HG02938 (cell line): ENCODE measurements around the gene APOH.

ENCODE experiments used
- ATAC-seq: cut with Tn5 transposase; IDR thresholded peaks from one replicate; pipeline ENCODE4 v1.9.1; 2021; ENCODE audit warnings: mild to moderate bottlenecking, moderate library complexity; ENCODE audit not compliant: unreplicated experiment

APOH gene

DNA sequence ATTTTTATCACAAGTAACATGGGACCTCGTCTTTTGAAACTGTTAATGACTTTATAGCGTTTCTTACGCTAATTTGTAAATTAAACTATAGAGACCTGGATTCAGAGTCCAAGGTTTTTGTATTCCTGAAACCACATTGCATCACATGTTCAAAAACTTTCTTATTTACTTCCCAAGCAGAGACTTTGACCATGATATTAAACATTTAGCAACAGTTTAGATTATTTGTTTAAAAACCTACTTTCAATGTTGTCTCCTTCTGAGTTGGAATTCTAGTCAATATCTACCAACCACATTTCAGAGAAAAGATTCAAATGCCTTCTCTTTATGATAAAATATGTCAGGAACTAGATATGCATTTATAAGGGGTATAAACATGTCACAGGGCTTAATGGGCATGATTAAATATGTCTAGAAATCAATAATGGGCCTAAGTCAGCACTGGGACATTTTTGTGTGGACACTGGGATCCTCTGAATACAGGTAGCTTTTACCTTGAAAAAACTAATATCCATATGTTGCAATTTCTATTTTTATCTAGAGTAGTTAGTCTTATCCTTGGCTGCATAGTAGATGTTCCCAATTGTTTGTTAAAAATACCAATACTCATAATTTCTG is 6.3 kb upstream of the APOH start:
- no peak for ATAC-seq

DNA sequence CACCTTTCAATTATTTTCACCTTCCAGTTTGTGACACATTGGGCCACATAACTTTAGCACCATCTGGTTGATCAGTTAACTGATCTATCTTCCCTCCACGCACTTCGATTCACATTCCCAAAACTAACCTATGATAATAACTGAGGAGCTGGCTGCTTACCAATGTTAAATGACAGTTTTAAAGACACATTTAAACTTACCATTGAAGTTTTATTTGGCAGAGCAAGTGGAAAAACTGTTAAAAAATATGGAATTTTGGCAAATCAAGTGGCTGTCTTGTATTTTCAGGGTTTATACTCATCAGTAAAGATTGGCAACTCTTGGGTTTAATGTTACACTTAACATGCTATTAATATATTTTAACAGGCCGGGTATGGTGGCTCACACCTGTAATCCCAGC is 5.4 kb upstream of the APOH start:
- ATAC-seq, result no peak

DNA sequence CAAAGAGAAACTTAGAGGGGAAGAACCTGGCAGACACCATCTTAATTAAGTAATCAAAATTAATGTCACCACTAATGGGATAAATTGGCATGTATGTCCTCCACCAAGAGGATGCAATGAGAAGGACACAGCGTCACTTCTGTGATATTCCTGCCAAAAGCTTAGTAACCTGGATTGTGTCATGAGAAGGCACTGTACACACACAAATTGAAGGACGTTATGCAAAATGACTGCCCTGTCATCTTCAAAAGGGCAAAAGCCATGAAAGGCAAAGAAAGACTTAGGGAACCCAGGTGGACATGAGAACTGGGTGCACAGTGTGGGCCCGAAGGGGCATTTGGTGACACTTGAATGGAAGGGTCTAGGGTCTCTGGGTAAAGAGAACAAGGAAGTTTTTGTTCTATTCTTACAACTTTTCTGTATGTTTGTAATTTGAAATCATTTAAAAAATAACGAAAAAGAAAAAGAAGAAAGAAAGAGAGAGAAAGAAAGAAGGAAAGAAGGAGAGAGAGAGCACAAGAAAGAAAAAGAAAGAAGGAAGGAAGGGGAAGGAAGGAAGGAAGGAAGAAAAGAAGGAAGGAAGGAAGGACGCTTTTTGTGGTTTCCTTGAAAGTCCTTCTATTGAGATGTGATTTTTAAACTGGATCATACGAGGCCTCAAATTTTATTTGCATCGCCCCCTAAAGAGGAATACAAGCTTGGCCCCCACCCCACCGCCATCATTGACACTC is 4.0 kb upstream of the APOH start:
- no peak for ATAC-seq

DNA sequence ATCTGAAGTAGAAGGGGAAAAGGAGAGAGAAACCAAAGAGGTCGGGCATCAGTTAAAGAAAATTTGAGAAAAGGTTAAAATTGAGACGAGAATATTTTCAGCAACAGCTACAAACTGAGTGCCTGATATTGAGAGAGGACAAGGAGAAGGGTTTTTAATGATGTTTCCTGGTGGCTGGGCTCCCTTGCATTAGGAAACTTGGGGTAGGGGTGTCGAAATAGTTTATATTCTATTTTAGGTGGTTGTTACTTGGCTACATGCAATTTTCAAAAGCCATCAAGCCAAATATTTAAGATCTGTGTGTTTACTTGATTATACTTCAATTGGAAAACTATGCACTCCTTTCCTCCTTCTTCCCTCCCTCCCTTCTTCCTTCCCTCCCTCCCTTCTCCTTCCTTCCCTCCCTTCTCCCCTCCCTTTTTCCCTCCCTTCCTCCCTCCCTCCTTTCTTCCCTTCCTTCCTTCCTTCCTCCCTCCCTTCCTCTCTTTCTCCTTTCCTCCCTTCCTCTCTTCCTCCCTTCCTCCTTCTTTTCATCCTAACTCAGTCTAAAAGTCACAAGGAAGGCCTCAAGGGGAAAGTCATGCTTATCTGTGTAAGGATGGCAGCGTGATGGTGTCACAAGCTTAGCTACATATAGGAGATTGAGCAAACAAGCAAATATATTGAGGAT is 1.8 kb upstream of the APOH start:
- ATAC-seq, result no peak

DNA sequence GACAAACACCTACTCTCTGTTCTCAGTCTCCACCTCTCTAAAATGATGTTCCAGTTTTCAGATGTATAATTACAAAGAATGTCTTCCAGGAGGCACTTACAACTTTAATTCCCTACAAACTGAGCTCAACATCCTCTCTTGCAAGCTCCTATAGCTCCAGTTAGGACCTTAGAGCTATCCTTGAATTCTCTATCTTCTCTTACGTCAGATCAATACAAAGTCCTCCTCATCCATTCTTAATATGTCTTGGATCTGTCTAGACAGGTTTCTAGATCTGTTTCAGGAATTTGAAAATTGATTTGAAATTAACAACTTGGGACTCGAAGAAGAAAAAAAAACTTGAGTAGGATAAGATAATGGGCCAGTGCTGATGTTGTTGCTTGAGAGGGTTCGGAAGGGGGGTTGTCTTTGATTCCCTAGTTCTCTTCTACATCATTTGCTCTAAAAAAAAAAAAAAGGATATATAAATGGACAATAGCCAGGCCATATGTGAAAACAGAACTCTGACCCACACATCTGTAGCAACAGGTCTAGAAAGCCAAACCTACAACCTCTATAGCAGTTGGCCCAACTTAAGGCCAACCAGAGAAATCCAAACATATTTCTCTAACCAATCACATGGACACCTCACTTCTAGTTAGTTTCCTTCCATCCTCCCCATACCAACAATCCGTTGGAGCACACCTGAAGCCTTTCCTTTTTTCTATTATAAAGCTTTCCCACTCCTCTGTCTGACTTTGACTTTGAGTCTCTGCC is 746 bp upstream of the APOH start:
- no peak for ATAC-seq

DNA sequence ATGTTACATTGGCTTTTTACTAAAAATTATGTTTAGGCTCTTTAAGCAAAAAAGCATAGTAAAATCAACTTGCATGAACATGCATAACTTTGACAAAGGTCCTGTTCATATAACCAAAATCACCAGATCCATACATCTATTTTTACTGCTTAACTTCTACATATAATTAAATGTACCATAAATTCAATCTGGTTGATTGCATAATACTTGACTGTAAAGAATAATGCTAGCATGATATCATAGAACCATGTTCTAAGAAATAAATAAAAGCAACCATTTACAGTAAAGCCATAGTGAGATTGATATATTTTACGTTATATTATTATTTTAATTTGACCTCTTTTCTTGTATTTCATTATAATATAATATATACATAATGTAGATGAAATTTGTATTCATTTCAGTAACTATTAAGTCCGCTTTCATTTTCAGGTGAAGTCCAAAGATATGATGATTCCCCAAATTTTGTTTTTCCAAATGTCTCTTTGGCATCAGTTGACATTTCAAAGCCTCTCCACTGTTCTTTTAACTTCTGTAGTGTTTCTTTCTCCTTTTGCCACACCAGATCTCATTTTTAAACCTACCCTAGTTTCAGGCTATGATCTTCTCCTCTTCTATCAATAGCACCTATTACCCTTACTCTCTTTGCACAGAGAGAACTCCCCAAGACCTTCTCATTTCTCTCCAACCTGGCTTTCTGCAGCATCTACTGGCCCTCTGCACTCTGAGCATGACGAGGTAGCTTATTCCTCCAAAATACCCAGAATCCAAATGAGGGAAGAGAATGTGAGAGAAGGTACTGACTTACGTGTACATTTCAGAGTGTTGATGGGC is 1.8 kb downstream of the APOH start:
- ATAC-seq, result no peak

DNA sequence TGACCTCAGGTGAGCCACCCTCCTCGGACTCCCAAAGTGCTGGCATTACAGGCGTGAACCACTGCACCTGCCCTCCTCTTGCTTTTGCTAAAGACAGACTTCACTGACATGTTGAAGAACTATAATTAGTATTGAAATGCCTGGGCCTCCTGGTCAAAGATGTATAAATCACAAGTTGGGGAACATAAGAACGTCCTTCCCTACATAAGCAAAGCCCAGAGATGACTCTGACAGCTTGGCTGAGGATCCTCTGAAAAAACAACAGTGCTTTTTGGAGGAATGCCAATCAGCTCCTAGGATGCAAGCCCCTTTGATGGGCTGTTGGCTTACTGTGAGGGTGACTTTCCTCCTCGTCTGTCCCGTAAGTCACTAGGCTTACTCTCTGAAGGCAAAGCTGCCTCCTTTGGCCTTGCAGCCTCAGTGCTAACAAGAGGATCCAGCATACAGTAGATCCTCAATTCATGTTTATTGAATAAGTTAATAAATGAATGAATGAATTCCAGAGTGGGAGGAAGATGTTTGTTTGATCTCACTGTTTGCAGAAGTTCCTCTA is 6.3 kb downstream of the APOH start:
- ATAC-seq, result no peak

DNA sequence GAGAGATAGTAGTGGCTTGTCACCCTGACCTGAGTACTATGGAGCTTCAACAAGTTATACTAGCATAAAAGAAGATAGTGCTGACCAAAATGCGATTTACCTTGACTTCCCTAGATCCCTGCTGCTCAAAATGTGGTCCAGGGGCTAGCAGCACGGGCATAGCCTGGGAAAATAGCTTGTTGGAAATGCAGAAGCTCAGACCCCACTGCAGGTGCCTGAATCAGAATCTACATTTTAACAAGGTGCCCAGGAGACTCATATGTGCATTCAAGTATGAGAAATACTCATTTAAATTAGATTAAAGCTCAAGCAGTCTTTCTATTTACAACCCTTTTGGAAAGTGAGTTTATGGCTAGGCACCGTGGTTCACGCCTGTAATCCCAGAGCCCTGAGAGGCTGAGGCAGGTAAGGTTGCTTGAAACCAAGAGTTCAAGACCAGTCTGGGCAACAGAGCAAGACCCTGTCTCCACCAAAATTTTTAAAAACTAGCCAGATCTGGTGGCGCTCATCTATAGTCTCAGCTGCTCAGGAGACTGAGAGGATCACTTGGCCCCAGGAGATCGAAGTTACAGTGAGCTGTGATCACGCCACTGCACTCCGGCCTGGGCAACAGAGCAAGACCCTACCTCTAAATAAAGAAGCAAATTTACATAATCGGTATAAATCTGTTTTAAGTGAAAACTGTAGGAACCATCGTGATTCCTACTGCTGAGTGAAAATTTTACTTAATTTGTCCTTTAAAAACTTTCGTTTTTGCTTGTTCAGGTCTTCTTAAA is 7.3 kb downstream of the APOH start:
- no peak for ATAC-seq

DNA sequence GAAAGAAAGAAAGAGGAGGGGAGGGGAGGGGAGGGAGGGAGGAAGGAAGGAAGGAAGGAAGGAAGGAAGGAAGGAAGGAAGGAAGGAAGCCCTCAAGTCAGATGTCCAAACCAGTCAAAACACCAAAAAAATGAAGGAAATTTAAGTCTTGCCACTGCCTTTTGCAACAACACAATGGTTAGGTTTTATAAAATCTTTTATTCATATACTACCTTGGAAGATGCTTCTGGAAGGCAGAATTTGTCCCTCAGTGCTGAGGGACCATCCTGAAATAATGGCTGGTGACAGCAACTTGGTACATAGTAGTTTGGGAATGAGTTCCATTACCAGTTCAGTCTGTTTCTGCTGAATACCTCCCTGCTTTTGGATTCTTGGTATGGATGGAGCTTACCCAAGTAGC is 7.9 kb downstream of the APOH start:
- no peak for ATAC-seq

DNA sequence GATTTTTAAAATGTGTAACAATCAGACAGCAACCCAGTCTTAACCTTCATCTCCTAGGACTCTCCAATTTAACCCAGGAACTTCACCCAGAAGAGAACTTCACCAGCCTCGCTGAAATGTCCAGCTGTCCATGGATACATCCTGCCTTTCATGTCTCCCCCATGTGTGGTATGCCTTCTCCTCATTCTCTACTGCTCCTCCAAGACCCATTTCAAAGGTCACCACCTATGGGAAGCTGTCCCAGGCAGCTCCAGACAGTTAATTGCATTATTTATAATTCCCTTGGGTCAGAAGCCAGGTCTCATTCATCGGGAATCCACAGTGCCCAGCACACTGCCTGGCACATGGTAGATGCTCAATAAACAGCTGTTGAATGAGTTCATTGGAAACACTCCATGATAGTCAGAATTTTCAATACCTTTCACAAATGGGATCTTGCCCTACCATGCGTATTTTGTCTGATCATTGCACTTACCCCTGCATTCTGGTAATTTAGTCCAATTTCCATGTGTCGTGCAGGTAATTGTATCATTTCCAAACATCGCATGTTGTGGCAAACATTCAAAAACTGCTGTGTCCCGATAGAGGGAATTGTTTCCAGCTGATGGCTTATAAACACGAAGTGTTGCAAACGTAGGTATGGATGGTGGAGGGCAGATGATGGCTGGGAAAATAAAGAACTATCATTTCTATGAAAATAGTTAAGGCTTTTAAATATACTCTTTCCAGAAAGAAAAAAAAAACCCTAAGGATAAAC is 9.0 kb downstream of the APOH start:
- no peak for ATAC-seq

DNA sequence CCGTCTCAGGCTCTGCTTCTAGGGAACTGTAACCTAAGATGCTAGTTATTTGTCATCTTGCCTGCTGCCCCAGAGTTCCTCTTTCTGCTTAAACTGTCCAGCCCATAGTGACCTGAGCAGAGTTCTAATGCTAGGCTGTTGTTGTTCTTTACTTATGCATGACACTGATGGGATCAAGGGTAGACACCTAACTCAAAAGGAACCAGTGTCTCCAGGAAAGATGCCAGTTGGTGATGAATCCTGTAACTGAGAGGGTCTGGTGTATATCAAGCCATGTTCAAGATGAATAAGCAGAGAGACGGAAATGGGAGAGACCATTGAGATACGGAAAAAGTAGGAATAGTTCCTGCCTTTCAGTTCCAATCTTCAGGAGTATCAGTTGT is 13.7 kb downstream of the APOH start:
- no peak for ATAC-seq

DNA sequence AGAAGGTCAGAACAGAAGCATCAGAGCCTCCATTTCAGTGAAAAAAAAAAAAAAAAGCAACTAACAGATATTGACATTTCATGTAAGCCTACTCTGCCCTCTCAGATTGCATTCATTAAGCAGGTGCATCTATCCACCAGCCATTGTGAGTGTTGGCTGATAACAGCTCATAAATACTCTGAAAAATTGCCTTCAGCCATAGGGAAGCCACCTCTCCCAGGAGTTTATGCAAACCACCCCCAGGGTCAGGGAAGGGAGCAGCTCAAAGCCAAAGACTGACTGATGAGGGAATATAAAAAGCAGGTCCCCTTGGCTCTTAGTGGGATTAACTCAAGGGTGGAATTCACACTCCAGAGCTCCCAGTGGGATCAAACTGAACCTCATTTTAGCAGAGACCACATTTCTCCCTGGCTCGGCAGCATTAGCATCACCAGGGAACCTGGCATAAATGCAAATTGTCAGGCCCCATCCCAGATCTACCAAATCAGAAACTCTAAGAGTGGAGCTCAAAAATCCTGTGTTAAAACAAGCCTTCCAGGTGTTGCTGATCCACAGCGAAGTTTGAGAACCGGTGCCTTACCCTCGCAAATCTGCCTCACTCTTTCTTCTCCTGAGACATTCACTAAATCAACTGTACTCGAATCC is 14.2 kb downstream of the APOH start:
- no peak for ATAC-seq

DNA sequence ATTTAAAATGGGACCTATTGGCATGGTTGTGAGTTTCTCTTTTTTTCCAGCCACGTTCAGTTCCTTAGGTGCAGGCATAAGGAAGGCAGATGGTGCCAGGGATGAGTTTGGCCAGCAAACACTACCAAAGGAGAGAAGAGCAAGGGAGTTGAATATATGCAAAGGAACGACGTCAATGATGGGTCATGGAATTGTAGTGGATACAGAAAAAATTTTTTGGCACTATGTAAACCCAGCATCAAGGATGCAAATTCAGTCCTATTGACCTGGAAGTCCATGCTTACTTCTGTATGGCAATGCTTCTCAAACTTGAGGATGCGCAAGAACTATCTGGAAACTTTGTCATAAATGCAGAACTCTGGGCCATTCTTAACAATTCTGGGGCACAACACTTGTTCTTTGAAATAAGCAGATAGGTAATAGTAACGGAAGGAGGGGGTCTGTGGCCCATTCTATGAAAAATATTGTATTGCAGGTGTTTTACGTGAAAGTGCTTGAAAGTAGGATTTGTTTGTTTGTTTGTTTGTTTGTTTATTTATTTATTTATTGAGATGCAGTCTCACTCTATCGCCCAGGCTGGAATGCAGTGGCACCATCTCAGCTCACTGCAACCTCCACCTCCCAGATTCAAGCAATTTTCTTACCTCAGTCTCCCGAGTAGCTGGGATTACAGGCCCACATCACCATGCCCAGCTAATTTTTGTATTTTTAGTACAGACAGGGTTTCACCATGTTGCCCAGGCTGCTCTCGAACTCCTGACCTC is 18.0 kb downstream of the APOH start:
- ATAC-seq, result no peak

DNA sequence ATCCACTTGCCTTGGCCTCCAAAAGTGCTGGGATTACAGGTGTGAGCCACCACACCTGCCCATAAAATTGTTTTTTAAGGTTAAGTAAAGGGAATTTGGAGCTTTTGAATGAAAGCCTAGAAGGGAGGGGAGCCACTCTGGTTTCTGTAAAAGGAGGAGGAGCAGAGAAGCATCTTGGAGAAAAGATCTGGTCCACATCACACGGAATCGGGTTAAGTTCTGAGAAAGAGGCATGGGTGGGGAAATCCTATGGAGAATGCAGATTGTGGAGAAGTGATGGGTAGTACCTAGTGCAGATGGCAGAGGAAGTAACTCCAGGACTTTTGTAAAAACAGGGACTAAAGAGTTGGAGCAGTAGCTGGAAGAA is 19.0 kb downstream of the APOH start:
- ATAC-seq, result no peak

DNA sequence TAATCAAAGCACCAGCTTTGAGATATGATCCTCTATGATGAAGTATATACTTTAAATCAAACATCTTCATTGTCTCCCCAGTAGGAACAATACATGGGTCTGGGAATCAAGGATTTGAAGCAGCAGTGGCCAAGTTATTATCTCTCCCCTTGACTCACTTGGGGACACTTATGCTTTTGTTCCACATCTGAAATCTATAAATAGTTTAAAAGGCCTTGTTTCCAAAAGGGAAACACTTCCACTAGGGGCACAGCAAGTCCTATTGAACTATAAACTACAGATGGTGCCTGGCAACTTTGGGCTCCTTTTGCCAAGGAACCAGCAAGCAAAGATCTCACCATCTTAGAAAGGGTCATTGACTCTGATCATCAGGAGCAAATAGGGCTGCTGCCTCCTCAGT is 21.3 kb downstream of the APOH start:
- no peak for ATAC-seq

DNA sequence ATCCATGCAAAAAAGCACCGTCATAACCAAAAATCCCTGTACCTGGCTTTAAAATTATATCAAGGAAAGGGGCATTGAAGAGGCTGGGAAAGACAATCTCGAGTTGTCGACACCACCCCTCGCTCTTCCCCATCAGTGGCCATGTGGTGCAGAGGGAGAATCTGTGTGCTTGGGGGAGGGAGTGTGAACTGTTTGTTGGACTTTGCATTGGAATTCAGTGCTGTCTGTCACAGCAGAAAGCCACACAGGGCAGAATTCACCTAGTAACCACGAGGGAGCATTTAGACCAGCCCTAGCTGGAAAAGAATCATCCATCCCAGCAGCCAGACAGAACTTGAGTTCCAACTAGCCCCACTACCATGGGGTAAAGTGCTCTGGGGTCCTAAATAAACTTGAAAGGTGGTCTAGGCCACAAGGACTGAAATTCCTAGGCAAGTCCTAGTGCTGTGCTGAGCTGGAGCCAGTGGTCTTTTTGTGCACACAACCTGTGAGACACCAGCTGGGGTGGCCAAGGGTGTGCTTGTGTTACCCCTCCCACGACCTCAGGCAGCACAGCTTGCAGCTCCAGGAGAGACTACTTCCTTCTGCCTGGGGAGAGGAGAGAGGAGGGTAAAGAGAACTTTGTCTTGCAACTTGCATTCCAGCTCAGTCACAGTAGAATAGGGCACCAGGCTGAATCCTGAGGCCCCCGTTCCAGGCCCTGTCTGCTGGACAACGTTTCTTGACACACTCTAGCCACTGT is 25.8 kb downstream of the APOH start:
- ATAC-seq, result no peak

DNA sequence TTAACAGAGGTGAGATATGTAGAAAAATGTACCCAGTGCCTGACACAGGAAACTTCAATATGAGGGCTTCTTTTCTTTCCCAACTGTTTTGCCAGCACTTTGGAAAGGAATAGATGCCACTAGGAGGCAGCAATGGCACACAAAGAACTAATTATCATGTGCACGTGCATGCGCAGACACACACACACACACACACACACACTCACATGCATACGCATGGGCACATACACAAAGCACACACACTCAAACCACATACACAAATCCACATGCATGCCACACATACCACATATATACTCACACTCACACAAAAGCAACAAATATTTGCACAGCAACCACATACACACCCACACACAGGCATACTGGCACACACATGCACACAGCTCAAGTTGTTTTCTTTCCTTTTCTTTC is 28.5 kb downstream of the APOH start:
- no peak for ATAC-seq
